Heart left ventricle (tissue), 16 donors: ENCODE data around the gene R3HDM2. TPM values are rescaled to one million over a fixed set of nuclear protein-coding genes. Genes with fewer than 3 reads are reported as not detected.

Experiments used
- ATAC-seq, 4 donors: fragments of 200-7000 bp; cut with Tn5 transposase; one replicate each; pipeline ENCODE4 v1.9.1; 2020 to 2022; ENCODE audit warnings: moderate library complexity in 4 of 4, mild to moderate bottlenecking in 3 of 4, moderate number of reproducible peaks in 1 of 4
- DNase-seq, 5 donors: peaks; one replicate each; pipeline ENCODE4 v3.0.0-alpha.2; 2020
- H3K27ac ChIP-seq, 12 donors: fragments of 200-600 bp; sonication (generic) in 4 of 12; one replicate each; pipeline versions ENCODE4 v1.5.0 to v1.8.0; 2016 to 2022; ENCODE audit warnings: mild to moderate bottlenecking in 2 of 12
- H3K27me3 ChIP-seq, 9 donors: fragments of 200-600 bp; sonication (generic) in 2 of 9; one replicate each; pipeline versions ENCODE4 v1.5.1 to v1.8.0; 2016 to 2022; ENCODE audit warnings: mild to moderate bottlenecking in 3 of 9
- H3K36me3 ChIP-seq, 9 donors: fragments of 200-600 bp; sonication (generic) in 2 of 9; one replicate each; pipeline versions ENCODE4 v1.5.0 to v1.8.0; 2018 to 2022; ENCODE audit warnings: mild to moderate bottlenecking in 2 of 9
- H3K4me1 ChIP-seq, 12 donors: fragments of 200-600 bp; sonication (generic) in 4 of 12; one replicate each; pipeline versions ENCODE4 v1.5.0 to v1.8.0; 2016 to 2022; ENCODE audit warnings: mild to moderate bottlenecking in 3 of 12
- H3K4me3 ChIP-seq, 12 donors: fragments of 200-600 bp; sonication (generic) in 4 of 12; one replicate each; pipeline versions ENCODE4 v1.5.0 to v1.8.0; 2017 to 2022; ENCODE audit warnings: mild to moderate bottlenecking in 9 of 12, moderate library complexity in 4 of 12
- H3K9me3 ChIP-seq, 12 donors: fragments of 200-600 bp; sonication (generic) in 4 of 12; one replicate each; pipeline versions ENCODE4 v1.5.0 to v1.8.0; 2016 to 2022; ENCODE audit warnings: mild to moderate bottlenecking in 1 of 12
- CTCF ChIP-seq, 12 donors: fragments of 200-600 bp; sonication (generic) in 4 of 12; IDR thresholded peaks; one replicate each; pipeline versions ENCODE4 v1.5.0 to v1.8.0; 2018 to 2022; ENCODE audit warnings: antibody characterized with exemption in 12 of 12, mild to moderate bottlenecking in 5 of 12
- POLR2A ChIP-seq, 2 donors: fragments of 450-650 bp; IDR thresholded peaks; one replicate each; pipeline ENCODE4 v1.6.1; 2017; ENCODE audit warnings: antibody characterized with exemption in 2 of 2, mild to moderate bottlenecking in 2 of 2, moderate library complexity in 2 of 2
- WGBS, 4 donors: extraction: QIAGEN DNeasy Blood & Tissue Kit in 2 of 4; methylation state at CpG; one replicate each; pipeline versions ENCODE4 v1.1.5 to v1.1.7; 2013 to 2018; 5-methylcytosine and 5-hydroxymethylcytosine counted together
- intact Hi-C, 10 donors: fragments of 100-400 bp; cut with DNase I; formaldehyde crosslinking; loops; one replicate each; pipeline versions ENCODE4 v1.11.1 to v1.14.2; 2022
- polyA plus RNA-seq, 2 donors: library from polyadenylated mRNA; stranded (reverse); fragments of 200-250 nt; gene quantifications; one replicate each; pipeline ENCODE4 v1.2.3, GENCODE V29; 2013
- total RNA-seq, 9 donors: library from RNA; depleted of rRNA in 2 of 9; stranded (reverse); fragments of >200 nt in 2 of 9; fragmentation: NEBNext Ultra II Directional in 3 of 9; extraction: Animal tissue kit (Norgen Biotek cat#: 25700) in 3 of 9; gene quantifications; one replicate each; pipeline versions ENCODE4 v1.1.0 to v1.2.4, GENCODE V29; 2016 to 2023
- donor health status: ischemic (EF 13 %, LVEDD 7.1; RV severe dilation, severe dysfunction).
- donor health status: healthy with polysubstance abuse.
- donor health status: DM: no; HTN: yes; CAD: no.
- donor health status: DM: no; HTN: no; CAD: no.
- donor health status: ischemic (EF 25% LVEDD 6.9; RV normal size, moderate dysfunction).
- donor health status: ischemic (EF 25% LVEDD 5.7; RV mildly dilated, moderate dysfunction).
- donor health status: healthy.
- donor health status: DM: yes; HTN: yes; CAD: no.
- donor health status: ischemic (EF 35%, LVEDD 5.7; RV mildly dilated, moderate dysfunction).
- donor health status: nonischemic (EF 11% LVEDD 7.7; RV severe dilation, severe dysfunction).
- donor health status: DM: yes; HTN: yes; CAD: no.
- donor health status: PGD.
- donor health status: ischemic (EF 29% LVEDD 5.4; RV normal size, mild dysfunction).
- donor health status: nonischemic (EF 23%, LVEDD 6.1; RV moderate dilation, normal function).

Gene R3HDM2
- total and polyA plus RNA-seq, 11 donors = 12.7 to 102 (median 59.8) TPM

GRCh38 chr12:57224973-57225679 is 205.7 kb downstream of the R3HDM2 start:
- Histone ChIP-seq H3K27me3 (peaks cover 28 to 73% (median 66%) of the 10 kb centered on the region in 9 donors), H3K4me3 (peak overlapping the region in 2 of 12 donors; percentile 9 to 34), H3K36me3 (no peaks in the 10 kb centered on the region), H3K9me3 (no peaks in the 10 kb centered on the region), H3K4me1 (peaks cover 0 to 42% (median 14%) of the 10 kb centered on the region in 12 donors), H3K27ac (no peak overlapping the region)
- peak in 1 of 5 donors; percentile 47 for DNase-seq
- 7 to 18% (median 16%) methylated on average over 15 to 61 of the region's 61 CpGs for WGBS, 4 donors
- ATAC-seq = peak in 2 of 4 donors; percentile 32 to 34
- TF ChIP-seq CTCF (IDR thresholded peaks at IDR 0.05) (peak; percentile 33 to 69 (median 48)), POLR2A (IDR thresholded peaks at IDR 0.05) (no peak)
- intact Hi-C loops = no loop called here

GRCh38 chr12:57224278-57224972 is 206.4 kb downstream of the R3HDM2 start:
- DNase-seq (no peak), ATAC-seq (no peak)
- intact Hi-C loops = no loop called here
- H3K27ac ChIP-seq = no peak overlapping the region
- H3K36me3 ChIP-seq = no peaks in the 10 kb centered on the region
- peaks cover 0 to 37% (median 11%) of the 10 kb centered on the region in 12 donors for H3K4me1 ChIP-seq
- 44 to 77% (median 62%) methylated on average over 10 to 30 of the region's 30 CpGs for WGBS, 4 donors
- TF ChIP-seq CTCF (IDR thresholded peaks at IDR 0.05) (no peak), POLR2A (IDR thresholded peaks at IDR 0.05) (no peak)
- peak overlapping the region in 2 of 12 donors; percentile 9 to 34 for H3K4me3 ChIP-seq
- no peaks in the 10 kb centered on the region for H3K9me3 ChIP-seq
- H3K27me3 ChIP-seq = peaks cover 33 to 80% (median 73%) of the 10 kb centered on the region in 9 donors

GRCh38 chr12:57223191-57224165 is 207.4 kb downstream of the R3HDM2 start:
- peaks cover 33 to 89% (median 82%) of the 10 kb centered on the region in 9 donors for H3K27me3 ChIP-seq
- intact Hi-C loops = no loop called here
- no peak overlapping the region for H3K27ac ChIP-seq
- H3K36me3 ChIP-seq = no peaks in the 10 kb centered on the region
- no peaks in the 10 kb centered on the region for H3K9me3 ChIP-seq
- WGBS, 4 donors = 58 to 70% (median 66%) methylated on average over 22 of the region's 22 CpGs
- H3K4me3 ChIP-seq = no peak overlapping the region
- TF ChIP-seq POLR2A (IDR thresholded peaks at IDR 0.05) (no peak), CTCF (IDR thresholded peaks at IDR 0.05) (no peak)
- no peak for DNase-seq
- peaks cover 0 to 28% (median 6%) of the 10 kb centered on the region in 12 donors for H3K4me1 ChIP-seq
- no peak for ATAC-seq
